ENCODE measurements around the gene CARD18. TPM values are rescaled to one million over a fixed set of nuclear protein-coding genes. Genes with fewer than 3 reads are reported as not detected.

Gene CARD18
- polyA plus RNA-seq, 2 of the 4 experiments (the other 2 are of a cell fraction): not detected

DNA sequence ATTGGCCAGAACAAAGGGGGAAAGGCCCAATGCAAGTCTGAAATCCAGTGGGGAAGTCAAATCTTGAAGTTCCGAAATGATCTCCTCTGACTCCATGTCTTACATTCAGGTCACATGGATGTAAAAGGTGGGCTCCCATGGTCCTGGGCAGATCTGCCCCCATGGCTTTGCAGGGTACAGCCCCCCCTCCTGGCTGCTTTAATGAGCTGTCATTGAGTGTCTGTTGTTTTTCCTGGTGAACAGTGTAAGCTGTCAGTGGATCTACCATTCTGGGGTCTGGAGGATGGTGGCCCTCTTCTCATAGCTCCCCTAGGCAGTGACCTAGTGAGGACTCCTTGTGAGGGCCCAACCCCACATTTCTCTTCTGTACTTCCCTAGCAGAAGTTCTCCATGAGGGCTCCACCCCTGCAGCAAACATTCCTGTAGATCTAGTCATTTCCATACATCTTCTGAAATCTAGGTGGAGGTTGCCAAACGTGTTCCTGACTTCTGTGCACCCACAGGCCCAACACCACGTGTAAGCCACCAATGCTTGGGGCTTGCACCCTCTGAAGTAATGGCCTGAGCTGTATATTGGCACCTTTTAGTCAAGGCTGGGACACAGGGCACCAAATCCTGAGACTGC, 9.3 kb downstream of the CARD18 start:
- 28% methylated on average over 3 of the region's 3 CpGs for WGBS (ENCODE audit: missing lambda C conversion rate)
- POLR2A ChIA-PET: no interaction called here
- TF ChIP-seq JUNB (IDR thresholded peaks at IDR 0.05): no peak
- TF ChIP-seq, protein P1, sequence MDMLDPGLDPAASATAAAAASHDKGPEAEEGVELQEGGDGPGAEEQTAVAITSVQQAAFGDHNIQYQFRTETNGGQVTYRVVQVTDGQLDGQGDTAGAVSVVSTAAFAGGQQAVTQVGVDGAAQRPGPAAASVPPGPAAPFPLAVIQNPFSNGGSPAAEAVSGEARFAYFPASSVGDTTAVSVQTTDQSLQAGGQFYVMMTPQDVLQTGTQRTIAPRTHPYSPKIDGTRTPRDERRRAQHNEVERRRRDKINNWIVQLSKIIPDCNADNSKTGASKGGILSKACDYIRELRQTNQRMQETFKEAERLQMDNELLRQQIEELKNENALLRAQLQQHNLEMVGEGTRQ (IDR thresholded peaks at IDR 0.05): no peak
- TF ChIP-seq, protein P2, sequence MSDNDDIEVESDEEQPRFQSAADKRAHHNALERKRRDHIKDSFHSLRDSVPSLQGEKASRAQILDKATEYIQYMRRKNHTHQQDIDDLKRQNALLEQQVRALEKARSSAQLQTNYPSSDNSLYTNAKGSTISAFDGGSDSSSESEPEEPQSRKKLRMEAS (IDR thresholded peaks at IDR 0.05): no peak
- TF ChIP-seq, protein P3, sequence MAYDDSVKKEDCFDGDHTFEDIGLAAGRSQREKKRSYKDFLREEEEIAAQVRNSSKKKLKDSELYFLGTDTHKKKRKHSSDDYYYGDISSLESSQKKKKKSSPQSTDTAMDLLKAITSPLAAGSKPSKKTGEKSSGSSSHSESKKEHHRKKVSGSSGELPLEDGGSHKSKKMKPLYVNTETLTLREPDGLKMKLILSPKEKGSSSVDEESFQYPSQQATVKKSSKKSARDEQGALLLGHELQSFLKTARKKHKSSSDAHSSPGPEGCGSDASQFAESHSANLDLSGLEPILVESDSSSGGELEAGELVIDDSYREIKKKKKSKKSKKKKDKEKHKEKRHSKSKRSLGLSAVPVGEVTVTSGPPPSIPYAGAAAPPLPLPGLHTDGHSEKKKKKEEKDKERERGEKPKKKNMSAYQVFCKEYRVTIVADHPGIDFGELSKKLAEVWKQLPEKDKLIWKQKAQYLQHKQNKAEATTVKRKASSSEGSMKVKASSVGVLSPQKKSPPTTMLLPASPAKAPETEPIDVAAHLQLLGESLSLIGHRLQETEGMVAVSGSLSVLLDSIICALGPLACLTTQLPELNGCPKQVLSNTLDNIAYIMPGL (CRISPR knock-in tag; IDR thresholded peaks at IDR 0.05; ENCODE audit: borderline replicate concordance): no peak
- TF ChIP-seq, protein P4, sequence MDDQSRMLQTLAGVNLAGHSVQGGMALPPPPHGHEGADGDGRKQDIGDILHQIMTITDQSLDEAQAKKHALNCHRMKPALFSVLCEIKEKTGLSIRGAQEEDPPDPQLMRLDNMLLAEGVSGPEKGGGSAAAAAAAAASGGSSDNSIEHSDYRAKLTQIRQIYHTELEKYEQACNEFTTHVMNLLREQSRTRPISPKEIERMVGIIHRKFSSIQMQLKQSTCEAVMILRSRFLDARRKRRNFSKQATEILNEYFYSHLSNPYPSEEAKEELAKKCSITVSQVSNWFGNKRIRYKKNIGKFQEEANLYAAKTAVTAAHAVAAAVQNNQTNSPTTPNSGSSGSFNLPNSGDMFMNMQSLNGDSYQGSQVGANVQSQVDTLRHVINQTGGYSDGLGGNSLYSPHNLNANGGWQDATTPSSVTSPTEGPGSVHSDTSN (IDR thresholded peaks at IDR 0.05): no peak
- no peak for TF ChIP-seq CEBPB (IDR thresholded peaks at IDR 0.05)
- TF ChIP-seq CBX8 (IDR thresholded peaks at IDR 0.05): no peak
- TF ChIP-seq FOXS1 (CRISPR knock-in tag; IDR thresholded peaks at IDR 0.05): no peak
- ATAC-seq: no peak
- no peak for DNase-seq (ENCODE audit: low read depth in 1 of 2, low spot score in 1 of 2)
- H3K4me1 ChIP-seq: no peaks in the 10 kb centered on the region
- H3K9me3 ChIP-seq: no peaks in the 10 kb centered on the region
- FAIRE-seq: no peak
- H3K4me2 ChIP-seq: no peak overlapping the region
- H3K4me3 ChIP-seq: no peak overlapping the region
- CTCF ChIA-PET: no interaction called here
- no peak overlapping the region for H3K27ac ChIP-seq

DNA sequence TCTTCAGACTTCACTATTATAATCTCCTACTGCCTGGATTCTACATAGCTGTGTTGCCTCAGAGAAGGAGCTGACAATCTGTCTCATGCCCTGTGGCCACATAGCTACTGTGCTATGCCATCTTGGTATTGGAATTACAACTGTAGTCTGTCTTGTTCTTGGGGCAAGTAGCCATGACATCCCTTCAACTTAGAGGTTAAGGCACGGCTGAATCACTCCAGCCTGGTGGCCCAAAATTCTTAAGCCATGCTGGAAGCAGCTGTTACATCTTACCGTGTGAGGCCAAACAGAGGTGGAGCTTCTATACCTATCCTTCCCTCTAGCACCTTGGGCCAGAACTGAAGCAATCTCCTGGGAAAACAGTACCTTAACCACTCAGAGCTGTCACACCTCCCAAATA, 14.8 kb downstream of the CARD18 start:
- POLR2A ChIA-PET: no interaction called here
- FAIRE-seq: no peak

More for the DNA sequence above, 14.8 kb downstream of the CARD18 start:
- 100% methylated on average over 1 of the region's 2 CpGs for WGBS (ENCODE audit: missing lambda C conversion rate)
- CTCF ChIA-PET: interaction anchor here (1.3 kb wide), 1 partner anchor 10 kb away, joined by 3 read pairs; no protein-coding TSS in a partner anchor
- DNase-seq (ENCODE audit: low read depth in 1 of 2, low spot score in 1 of 2) (no peak), ATAC-seq (no peak)
- Histone ChIP-seq H3K4me1 (no peaks in the 10 kb centered on the region), H3K4me2 (no peak overlapping the region), H3K27ac (no peak overlapping the region), H3K4me3 (no peak overlapping the region), H3K9me3 (no peaks in the 10 kb centered on the region)
- TF ChIP-seq POLR2A (IDR thresholded peaks at IDR 0.05; ENCODE audit: low read length) (no peak), HOXA7 (CRISPR knock-in tag; IDR thresholded peaks at IDR 0.05) (no peak), HDAC2 (IDR thresholded peaks at IDR 0.05) (no peak), ZC3H11A (IDR thresholded peaks at IDR 0.05) (no peak), EHF (CRISPR knock-in tag; IDR thresholded peaks at IDR 0.05) (no peak), EP300 (IDR thresholded peaks at IDR 0.05) (no peak), SREBF2 (IDR thresholded peaks at IDR 0.05) (no peak), CHD4 (IDR thresholded peaks at IDR 0.05; ENCODE audit: borderline replicate concordance) (no peak), TFCP2L1 (CRISPR knock-in tag; IDR thresholded peaks at IDR 0.05) (no peak), RNF2 (IDR thresholded peaks at IDR 0.05; ENCODE audit: borderline replicate concordance, low read depth) (no peak), ZFP36 (IDR thresholded peaks at IDR 0.05; ENCODE audit: borderline replicate concordance, partially characterized antibody) (no peak), CBX8 (IDR thresholded peaks at IDR 0.05) (no peak), HOXB5 (CRISPR knock-in tag; IDR thresholded peaks at IDR 0.05) (no peak), HEYL (CRISPR knock-in tag; IDR thresholded peaks at IDR 0.05) (no peak), HOXB13 (CRISPR knock-in tag; IDR thresholded peaks at IDR 0.05; ENCODE audit: low read depth) (no peak), FOXS1 (CRISPR knock-in tag; IDR thresholded peaks at IDR 0.05) (no peak)
- TF ChIP-seq, protein P5, sequence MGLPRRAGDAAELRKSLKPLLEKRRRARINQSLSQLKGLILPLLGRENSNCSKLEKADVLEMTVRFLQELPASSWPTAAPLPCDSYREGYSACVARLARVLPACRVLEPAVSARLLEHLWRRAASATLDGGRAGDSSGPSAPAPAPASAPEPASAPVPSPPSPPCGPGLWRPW (IDR thresholded peaks at IDR 0.05): no peak
- TF ChIP-seq, protein P3 (CRISPR knock-in tag; IDR thresholded peaks at IDR 0.05; ENCODE audit: borderline replicate concordance): no peak
- TF ChIP-seq, protein P6, sequence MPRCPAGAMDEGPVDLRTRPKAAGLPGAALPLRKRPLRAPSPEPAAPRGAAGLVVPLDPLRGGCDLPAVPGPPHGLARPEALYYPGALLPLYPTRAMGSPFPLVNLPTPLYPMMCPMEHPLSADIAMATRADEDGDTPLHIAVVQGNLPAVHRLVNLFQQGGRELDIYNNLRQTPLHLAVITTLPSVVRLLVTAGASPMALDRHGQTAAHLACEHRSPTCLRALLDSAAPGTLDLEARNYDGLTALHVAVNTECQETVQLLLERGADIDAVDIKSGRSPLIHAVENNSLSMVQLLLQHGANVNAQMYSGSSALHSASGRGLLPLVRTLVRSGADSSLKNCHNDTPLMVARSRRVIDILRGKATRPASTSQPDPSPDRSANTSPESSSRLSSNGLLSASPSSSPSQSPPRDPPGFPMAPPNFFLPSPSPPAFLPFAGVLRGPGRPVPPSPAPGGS (IDR thresholded peaks at IDR 0.05): no peak
- TF ChIP-seq, protein P7, sequence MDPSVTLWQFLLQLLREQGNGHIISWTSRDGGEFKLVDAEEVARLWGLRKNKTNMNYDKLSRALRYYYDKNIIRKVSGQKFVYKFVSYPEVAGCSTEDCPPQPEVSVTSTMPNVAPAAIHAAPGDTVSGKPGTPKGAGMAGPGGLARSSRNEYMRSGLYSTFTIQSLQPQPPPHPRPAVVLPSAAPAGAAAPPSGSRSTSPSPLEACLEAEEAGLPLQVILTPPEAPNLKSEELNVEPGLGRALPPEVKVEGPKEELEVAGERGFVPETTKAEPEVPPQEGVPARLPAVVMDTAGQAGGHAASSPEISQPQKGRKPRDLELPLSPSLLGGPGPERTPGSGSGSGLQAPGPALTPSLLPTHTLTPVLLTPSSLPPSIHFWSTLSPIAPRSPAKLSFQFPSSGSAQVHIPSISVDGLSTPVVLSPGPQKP (IDR thresholded peaks at IDR 0.05; ENCODE audit: low read depth, low read length): no peak

Data from A549 (cell line).